Activated CD4-positive, alpha-beta T cell treated with anti-CD3 and anti-CD28 coated beads, Interleukin-2, amount 10 ng/mL, durations not matched to agents 24 days and 14 days (primary cell): ENCODE results near the gene HOXC10. TPM values are rescaled to one million over a fixed set of nuclear protein-coding genes. Genes with fewer than 3 reads are reported as not detected.

Experiments
- DNase-seq: peaks from one replicate; pipeline ENCODE4 v3.0.0; 2022
- H3K27ac Mint-ChIP-seq: one replicate; pipeline ENCODE4 v1.8.0; 2022; ENCODE audit warnings: mild to moderate bottlenecking, mixed read lengths
- H3K27me3 Mint-ChIP-seq: one replicate; pipeline ENCODE4 v1.8.0; 2022; ENCODE audit warnings: mixed read lengths
- H3K36me3 Mint-ChIP-seq: one replicate; pipeline ENCODE4 v1.8.0; 2022; ENCODE audit warnings: low read depth, mild to moderate bottlenecking, mixed read lengths
- H3K4me1 Mint-ChIP-seq: one replicate; pipeline ENCODE4 v1.8.0; 2021; ENCODE audit warnings: mixed read lengths
- H3K4me3 Mint-ChIP-seq: one replicate; pipeline ENCODE4 v1.8.0; 2022; ENCODE audit warnings: mild to moderate bottlenecking, moderate library complexity, mixed read lengths
- H3K9me3 Mint-ChIP-seq: one replicate; pipeline ENCODE4 v1.8.0; 2021; ENCODE audit warnings: mixed read lengths
- intact Hi-C: fragments of 100-400 bp; cut with micrococcal nuclease; formaldehyde crosslinking; loops from one replicate; pipeline ENCODE4 v1.15.1; 2023
- total RNA-seq: library from RNA; stranded (reverse); gene quantifications from 2 replicates; pipeline ENCODE4 v1.2.3, GENCODE V29; 2022

Gene HOXC10
- total RNA-seq, 1 donor from 2014 or later = not detected

DNA sequence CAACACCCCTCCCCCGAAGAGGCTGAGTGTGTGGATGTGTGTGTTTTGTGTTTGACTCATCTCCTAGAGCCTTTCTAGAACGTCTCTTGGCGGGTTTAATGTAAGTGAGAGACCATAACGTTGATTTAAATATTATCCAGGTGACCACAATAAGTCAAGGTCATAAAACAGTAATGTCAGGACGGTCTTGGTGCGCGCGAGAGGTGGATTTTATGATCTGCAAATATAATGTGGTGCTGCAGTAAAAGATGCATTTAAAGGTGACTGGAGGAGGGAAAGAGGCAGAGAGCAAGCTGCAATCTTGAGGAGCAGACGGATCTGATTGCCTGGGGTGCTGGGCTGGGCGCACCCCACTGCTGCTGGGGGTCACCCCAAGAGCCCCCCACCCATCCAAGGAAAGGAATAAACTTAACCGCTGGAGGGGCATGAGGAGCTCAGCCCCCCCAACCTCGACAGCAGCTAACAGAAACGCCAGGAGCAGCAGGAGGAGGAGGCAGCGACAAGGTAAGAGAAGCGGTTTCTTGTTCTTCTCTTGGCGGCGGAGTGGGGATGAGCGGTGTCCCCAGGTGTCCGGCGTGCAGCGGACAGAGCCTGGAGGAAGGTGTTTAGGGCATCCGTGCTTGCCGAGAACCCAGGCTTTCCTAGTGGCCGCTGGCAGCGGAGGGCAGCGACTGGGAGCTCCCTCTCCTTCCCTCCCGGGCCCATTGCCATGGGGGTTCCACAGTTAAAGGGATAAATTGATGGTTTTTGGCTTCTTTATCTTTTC lies 5.5 kb downstream of the HOXC10 start:
- peaks cover 3% of the 10 kb centered on the region for H3K36me3 Mint-ChIP-seq
- H3K4me3 Mint-ChIP-seq = no peak overlapping the region
- H3K27me3 Mint-ChIP-seq = peaks cover 90% of the 10 kb centered on the region
- H3K4me1 Mint-ChIP-seq = peaks cover 24% of the 10 kb centered on the region
- intact Hi-C loops = loop anchor here (10.0 kb wide), 1 partner anchor 56 kb away; the partner anchor contains the start of gene HOXC13
- H3K9me3 Mint-ChIP-seq = no peaks in the 10 kb centered on the region
- DNase-seq = no peak
- H3K27ac Mint-ChIP-seq = no peak overlapping the region

DNA sequence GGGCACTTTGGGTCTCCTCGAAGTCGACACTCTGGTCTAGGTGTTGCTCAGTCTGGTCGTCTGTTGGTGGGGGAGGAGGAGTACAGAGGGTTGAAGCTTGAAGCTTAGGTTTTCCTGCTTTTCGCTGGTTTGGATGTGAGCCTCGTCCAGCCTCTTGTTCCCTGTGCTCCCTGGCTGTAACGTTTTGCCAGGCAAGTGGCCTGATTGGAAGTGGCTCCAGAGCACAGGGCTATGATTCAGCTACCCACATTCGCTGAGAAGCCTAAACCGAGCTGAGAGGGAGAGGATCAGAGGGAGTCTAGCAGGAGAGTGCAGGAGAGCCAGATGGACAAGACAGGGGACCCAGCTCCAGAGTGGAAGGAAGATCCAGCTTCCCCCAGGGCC lies 6.1 kb downstream of the HOXC10 start:
- intact Hi-C loops = loop anchor here (10.0 kb wide), 1 partner anchor 56 kb away; the partner anchor contains the start of gene HOXC13
- H3K36me3 Mint-ChIP-seq = peaks cover 3% of the 10 kb centered on the region
- no peak overlapping the region for H3K27ac Mint-ChIP-seq
- peaks cover 93% of the 10 kb centered on the region for H3K27me3 Mint-ChIP-seq
- H3K4me1 Mint-ChIP-seq = peaks cover 26% of the 10 kb centered on the region
- no peaks in the 10 kb centered on the region for H3K9me3 Mint-ChIP-seq
- no peak for DNase-seq
- no peak overlapping the region for H3K4me3 Mint-ChIP-seq

DNA sequence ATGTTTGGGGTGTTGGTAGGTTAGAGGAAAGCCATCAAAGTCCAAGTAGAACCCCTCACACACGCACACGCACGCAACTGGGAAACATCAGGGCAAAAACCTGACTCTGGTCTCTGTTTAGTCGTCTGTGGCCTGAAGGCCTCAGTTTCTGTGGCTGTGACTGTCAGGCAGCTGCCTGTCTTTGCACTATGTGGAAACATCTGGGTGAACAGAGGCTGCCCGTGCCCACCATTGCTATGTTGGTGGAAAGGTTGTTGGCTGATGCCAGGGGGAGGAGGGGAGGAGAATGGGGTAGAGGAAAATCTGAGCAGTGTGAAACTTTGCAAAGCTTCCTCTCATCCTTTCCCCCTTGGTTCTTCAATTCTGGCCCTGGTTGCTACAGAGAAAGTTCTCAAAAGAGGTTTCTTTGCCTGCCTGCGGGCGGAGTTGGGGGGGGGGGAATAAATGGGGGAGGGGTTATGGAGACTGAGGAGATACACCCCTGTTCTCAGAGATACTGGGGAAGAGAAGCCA lies 7.5 kb downstream of the HOXC10 start:
- Mint-ChIP-seq H3K9me3 (no peaks in the 10 kb centered on the region), H3K27ac (no peak overlapping the region), H3K27me3 (peaks cover 89% of the 10 kb centered on the region), H3K36me3 (peaks cover 3% of the 10 kb centered on the region), H3K4me1 (peaks cover 28% of the 10 kb centered on the region), H3K4me3 (no peak overlapping the region)
- no peak for DNase-seq
- intact Hi-C loops = loop anchor here (10.0 kb wide), 1 partner anchor 58 kb away; the partner anchor contains the start of gene HOXC13

DNA sequence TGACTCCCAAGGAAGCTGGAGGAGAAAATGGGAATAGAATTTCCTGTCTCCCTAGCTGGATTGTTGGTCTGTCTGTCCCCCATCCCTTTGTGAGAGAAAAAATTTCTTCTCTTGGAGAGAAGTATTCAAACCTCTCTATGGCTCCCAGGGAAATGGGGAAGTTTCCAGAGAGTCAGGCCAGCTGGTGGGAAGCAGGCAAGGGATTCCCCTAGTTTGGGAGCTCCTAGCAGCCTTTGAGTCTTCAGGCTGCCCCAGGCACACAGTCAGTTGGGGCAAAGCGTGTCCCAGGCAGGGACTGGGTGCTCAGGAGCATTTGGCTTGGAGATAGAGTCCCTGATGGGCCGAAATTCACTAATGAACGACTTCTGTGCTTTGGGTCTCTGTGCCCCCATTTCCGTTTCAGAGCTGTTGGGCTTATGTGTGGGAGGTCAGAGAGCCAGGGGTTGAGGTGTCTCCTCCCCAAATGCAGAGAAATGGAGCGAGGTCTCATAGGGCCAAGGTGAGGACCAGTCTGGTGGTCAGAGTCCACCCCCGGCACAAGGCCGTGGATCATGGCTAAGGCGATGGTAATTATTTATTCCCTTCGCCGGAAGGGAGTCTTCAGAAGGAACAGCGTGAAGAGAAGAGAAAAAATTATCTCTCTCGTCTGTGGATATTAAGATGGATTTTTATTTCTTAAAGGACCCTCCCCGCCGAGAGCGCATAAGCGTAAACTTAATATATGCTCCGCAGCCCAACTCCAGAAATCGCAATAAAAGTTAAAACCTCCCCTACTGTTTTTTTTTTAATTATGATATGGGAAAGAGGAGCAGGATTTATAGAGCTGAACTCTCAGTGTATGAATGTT lies 8.4 kb downstream of the HOXC10 start:
- no peak for DNase-seq
- H3K27ac Mint-ChIP-seq = peak overlapping the region; percentile 62
- H3K27me3 Mint-ChIP-seq = peaks cover 89% of the 10 kb centered on the region
- intact Hi-C loops = loop anchor here (2.0 to 10.0 kb wide), 2 partner anchors 39 to 59 kb away; partner anchors contain the start of genes HOXC12 and HOXC13
- H3K36me3 Mint-ChIP-seq = peaks cover 3% of the 10 kb centered on the region
- H3K4me3 Mint-ChIP-seq = no peak overlapping the region
- no peaks in the 10 kb centered on the region for H3K9me3 Mint-ChIP-seq
- H3K4me1 Mint-ChIP-seq = peaks cover 28% of the 10 kb centered on the region

DNA sequence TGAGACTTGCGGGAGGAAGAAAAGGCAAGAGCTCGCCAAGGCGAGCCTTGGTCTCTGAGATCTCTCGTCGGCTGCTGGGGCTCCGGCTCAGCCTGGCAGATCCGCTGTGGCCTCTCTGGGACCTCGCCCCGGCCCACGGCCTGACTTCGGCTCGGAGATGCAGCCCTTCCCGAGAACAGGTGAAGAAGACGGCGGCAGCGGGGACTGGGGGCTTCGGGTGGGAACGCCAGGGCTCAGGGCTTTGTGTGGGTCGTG lies 9.0 kb downstream of the HOXC10 start:
- Mint-ChIP-seq H3K4me1 (peaks cover 27% of the 10 kb centered on the region), H3K27ac (peak overlapping the region; percentile 79), H3K27me3 (peaks cover 89% of the 10 kb centered on the region), H3K36me3 (peaks cover 3% of the 10 kb centered on the region), H3K9me3 (no peaks in the 10 kb centered on the region), H3K4me3 (peak overlapping the region; percentile 42)
- DNase-seq = no peak
- intact Hi-C loops = loop anchor here (2.0 to 10.0 kb wide), 2 partner anchors 39 to 59 kb away; partner anchors contain the start of genes HOXC12 and HOXC13

DNA sequence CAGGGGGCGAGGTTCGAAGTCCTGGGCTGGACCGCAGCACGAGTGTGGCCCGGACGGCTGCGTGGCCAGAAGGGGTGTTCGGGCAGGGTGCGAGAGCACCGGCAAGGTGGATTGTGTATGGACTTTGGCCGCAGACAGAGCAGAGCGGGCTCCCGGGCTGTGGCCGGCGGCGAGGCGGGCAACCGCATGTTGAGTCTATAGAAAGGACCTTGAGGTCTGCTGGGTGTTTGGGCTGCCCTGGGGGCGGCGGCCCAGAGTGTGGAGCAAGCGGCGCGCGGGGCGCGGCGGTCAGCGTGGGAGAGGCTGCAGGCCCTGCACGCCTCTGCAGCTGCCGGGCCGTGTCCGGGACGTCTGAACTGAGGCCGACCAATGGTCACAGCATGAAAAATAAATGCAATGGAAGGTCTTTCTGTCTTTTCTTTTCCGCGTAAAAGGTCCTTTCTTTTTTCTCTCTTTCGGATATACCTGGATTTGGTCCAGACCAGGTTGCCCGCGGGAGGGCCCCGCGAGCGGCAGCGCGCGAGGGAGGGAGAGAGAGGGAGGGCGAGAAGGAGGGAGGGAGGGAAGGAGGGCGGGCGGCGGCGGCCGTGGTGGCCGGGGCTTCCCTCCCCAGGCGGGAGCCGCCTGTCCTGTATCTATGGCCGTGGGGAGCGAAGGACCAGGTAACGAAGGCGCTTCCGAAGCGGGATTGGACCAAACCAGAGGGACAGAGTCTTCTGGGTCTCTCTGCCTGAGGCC lies 9.5 kb downstream of the HOXC10 start:
- Mint-ChIP-seq H3K27me3 (peaks cover 89% of the 10 kb centered on the region), H3K36me3 (peaks cover 3% of the 10 kb centered on the region), H3K27ac (peak overlapping the region; percentile 79), H3K4me3 (peak overlapping the region; percentile 42), H3K9me3 (no peaks in the 10 kb centered on the region), H3K4me1 (peaks cover 22% of the 10 kb centered on the region)
- intact Hi-C loops = loop anchor here (2.0 to 10.0 kb wide), 4 partner anchors 38 to 60 kb away; partner anchors contain the start of genes HOXC12, HOXC13, HOXC4 and HOXC5
- no peak for DNase-seq

DNA sequence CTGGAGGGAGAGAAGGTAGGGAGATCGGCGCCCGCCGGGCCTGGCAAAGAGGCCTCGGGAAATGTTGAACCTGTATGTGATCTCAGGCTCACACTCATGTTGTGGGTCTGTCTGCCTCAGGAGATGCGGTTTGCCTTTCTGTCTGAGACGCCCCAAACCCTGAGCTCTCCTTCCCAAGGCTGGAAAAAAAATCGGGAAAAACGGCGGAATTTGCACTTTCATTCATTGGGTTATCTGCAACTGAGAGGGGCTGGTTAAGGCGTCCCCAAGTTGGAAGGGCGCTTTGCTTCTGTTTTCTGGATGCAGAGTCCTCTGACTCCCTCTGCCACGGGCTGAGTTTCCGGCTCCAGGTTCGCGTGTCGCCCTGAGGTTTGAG lies 10.0 kb downstream of the HOXC10 start:
- Mint-ChIP-seq H3K4me3 (no peak overlapping the region), H3K27me3 (peaks cover 89% of the 10 kb centered on the region), H3K36me3 (peaks cover 3% of the 10 kb centered on the region), H3K9me3 (no peaks in the 10 kb centered on the region), H3K27ac (no peak overlapping the region), H3K4me1 (peaks cover 18% of the 10 kb centered on the region)
- intact Hi-C loops = loop anchor here (2.0 to 10.0 kb wide), 4 partner anchors 37 to 60 kb away; partner anchors contain the start of genes HOXC12, HOXC13, HOXC4 and HOXC5
- DNase-seq = no peak

DNA sequence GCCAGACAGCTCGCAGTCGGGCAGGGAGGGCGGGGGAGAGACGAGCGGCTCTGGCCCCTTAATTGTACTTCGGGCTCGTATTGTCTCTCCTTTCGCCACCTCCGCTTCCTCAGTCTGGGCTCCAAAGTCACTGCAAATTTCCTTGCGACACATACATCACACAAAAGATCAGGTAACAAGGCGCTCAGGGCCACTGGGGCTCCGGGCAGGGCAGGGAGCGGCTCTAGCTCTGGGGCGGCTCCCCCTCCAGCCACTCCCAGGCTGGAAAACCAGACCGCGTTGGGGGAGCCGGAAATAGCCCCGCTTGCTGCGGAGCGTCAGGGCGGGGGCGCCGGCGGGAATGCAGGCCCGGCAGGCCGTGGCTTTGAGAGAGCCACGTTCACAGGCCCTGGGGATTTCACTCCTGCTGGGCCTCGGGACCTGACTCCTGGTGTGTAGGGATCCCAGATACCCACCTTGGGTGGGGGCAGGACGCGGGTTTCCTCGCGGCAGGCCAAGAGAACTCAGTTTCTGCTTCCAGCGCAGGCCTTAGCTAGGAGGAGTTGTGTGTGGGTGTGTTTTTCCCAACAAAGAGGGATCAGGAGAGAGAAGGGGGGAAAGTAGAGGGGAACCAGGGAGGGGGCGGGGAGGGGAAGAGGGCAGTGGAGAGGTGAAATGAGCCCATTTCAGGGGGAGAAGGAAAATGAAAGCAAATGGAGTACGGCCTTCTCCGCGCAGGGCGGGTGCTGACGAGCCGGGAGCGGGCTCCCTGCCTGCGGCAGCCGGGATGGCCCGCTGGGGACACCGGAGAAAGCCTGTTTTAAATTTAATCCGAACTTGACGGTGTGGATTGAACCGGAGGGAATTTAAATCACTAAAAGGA lies 10.7 kb downstream of the HOXC10 start:
- Mint-ChIP-seq H3K36me3 (peaks cover 3% of the 10 kb centered on the region), H3K4me3 (peak overlapping the region; percentile 75), H3K4me1 (peaks cover 18% of the 10 kb centered on the region), H3K27ac (no peak overlapping the region), H3K27me3 (peaks cover 87% of the 10 kb centered on the region), H3K9me3 (no peaks in the 10 kb centered on the region)
- DNase-seq = peak; percentile 74
- intact Hi-C loops = loop anchor here (2.0 to 10.0 kb wide), 5 partner anchors 13 to 61 kb away; partner anchors contain the start of genes HOXC12, HOXC13, HOXC4 and HOXC5

DNA sequence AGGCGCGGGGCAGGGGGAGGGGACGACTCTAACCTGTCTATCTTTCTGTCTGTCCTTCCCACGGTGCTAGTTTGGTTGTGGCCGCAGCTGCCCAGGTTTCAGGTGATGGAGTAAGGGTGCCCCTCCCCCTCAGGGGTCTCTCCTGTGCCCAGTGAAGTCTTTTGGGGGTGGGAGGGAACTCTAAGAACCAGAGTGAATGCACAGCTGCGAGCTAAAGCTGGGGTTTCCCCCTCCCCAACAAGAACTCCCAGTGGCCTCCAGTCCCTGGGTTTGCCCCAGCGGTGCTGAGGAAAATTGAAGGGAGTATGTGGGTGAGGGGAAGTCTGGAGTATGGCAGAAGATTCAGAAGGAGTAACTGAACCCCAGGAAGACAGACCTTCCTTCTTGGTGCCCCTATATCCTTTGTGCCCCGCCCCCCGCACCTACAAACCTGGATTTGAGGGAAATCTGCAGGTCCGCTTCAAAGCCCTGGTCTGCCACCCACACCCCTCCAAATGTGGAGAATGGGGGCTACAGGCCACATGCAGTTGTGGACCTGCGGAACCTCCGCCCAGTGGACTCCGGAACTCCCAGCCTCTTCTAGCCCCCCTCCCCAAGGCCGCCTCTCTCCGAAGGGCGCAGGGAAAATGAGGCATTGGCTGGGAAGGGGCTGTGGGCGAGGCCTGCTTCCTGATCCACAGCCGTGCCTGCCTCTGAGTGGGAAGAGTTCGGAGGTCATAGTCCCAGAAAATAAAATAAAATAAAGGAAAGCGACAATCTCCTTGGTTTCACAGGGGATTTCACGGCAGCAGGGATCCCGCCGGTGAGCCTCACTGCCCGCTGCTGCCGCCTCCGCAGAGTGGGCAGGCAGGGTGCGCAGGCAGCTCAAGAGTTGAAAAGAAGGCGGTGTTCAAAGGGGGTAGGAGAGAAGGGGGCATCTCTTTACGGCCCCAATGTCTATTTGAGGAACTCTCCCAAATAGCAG lies 11.6 kb downstream of the HOXC10 start:
- peaks cover 89% of the 10 kb centered on the region for H3K27me3 Mint-ChIP-seq
- no peak overlapping the region for H3K27ac Mint-ChIP-seq
- no peaks in the 10 kb centered on the region for H3K9me3 Mint-ChIP-seq
- H3K36me3 Mint-ChIP-seq = peaks cover 3% of the 10 kb centered on the region
- peaks cover 18% of the 10 kb centered on the region for H3K4me1 Mint-ChIP-seq
- intact Hi-C loops = loop anchor here (2.0 to 10.0 kb wide), 4 partner anchors 14 to 62 kb away; partner anchors contain the start of genes HOXC13, HOXC4 and HOXC5
- peak overlapping the region; percentile 75 for H3K4me3 Mint-ChIP-seq
- no peak for DNase-seq

DNA sequence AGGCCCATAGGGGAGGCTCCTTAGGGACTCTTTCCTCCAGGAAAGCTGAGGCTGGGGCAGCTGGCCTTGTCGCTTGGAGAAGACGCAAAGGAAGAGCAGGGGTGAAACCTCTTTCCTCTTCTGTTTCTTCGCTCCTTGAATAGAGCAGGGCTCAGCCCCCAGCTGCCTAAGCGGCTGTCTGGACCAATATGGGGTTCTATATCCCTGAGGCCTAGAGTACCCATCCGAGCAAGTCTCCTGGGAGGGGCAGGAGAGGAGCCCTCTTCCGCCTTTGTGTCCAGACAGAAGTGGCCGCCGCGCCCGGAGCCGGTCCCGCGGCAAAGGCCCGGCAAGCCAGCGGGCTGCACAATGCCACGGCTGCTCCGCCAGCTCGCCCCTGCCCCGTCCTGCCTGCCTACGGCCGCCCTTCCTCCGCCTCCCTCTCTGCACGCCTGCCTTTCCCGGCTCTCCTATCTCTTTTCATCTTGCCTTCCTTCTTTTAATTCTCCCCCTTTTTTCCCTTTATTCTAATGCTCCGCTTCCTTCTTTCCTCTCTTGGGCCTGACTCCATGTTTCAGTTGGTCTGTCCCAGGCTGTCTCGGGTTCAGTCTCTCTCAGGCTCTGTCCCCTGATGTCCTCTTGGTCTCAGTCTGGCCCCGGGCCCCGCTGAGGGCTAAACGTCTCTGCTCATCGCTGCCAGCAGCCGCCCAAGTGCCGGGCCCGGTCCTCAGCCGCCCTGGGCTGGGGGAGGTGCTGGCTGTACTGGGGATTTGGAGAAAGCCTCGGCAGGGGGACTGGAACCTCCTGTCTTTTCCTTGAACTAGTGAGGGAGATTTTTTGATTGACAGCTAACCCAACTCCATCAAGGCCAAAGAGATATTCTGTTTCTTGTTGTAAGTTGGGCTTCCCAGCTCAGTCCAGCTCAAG lies 12.5 kb downstream of the HOXC10 start:
- H3K4me1 Mint-ChIP-seq = peaks cover 20% of the 10 kb centered on the region
- H3K9me3 Mint-ChIP-seq = no peaks in the 10 kb centered on the region
- DNase-seq = no peak
- H3K36me3 Mint-ChIP-seq = peaks cover 3% of the 10 kb centered on the region
- no peak overlapping the region for H3K27ac Mint-ChIP-seq
- no peak overlapping the region for H3K4me3 Mint-ChIP-seq
- peaks cover 89% of the 10 kb centered on the region for H3K27me3 Mint-ChIP-seq
- intact Hi-C loops = loop anchor here (2.0 to 10.0 kb wide), 4 partner anchors 15 to 63 kb away; partner anchors contain the start of genes HOXC13, HOXC4 and HOXC5
